D341Med (cell line): ENCODE results near the gene TAF1B.
A peak's percentile ranks its signal among the peaks of the same experiment; 100 is the strongest.

Experiments
- DNase-seq: peaks from one replicate; pipeline ENCODE4 v3.0.0; 2012; ENCODE audit warnings: low spot score

The TAF1B gene

DNA sequence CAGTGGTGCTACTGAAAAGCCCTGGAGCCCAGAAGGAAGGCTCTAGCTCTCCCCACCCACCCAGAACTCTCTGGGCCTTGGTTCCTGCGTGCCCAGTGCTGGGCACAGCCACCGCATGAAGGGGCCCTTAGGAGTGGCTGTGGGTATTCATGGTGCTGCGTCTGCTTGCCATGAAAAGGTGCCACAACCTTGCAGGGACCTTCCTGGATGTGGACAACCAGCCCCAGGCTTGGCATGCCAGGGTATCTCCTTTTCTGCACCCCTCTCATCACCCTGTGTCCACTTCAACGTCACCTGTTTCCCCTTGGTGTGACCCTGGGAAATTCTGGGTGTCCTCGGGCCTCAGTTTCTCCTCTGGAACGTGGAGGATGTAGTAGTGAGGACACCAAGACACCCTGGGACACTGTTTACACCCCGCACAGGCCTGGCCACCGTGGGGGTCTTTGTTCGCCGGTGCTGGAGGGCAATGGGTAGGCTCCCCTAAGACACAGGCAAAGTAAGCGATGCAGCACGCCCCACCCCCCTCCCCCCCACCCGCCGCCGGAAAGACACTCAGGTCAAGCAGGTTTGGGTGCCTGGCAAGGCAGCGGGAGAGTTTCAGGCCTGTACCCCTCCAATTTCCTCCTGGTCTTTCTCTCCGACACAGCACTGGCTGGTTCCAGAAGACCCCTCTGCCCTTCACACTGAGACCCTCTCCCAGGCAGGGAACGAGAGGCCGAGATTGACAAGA is 34.8 kb upstream of the TAF1B start:
- DNase-seq: no peak

DNA sequence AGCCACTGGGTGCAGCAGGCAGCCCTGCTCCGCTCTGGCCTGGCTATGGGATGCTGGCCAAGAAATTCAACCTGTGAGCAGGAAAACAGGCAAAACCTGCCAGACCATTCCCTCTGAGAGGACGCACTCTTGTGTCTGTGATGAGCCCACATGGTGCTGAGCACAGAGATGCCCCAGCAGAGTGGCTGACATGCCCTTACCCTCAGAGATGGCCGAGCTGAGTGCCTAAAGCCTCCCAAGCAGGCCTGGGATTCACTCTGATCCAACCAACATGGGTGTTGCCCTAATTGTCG is 34.3 kb upstream of the TAF1B start:
- DNase-seq: no peak

DNA sequence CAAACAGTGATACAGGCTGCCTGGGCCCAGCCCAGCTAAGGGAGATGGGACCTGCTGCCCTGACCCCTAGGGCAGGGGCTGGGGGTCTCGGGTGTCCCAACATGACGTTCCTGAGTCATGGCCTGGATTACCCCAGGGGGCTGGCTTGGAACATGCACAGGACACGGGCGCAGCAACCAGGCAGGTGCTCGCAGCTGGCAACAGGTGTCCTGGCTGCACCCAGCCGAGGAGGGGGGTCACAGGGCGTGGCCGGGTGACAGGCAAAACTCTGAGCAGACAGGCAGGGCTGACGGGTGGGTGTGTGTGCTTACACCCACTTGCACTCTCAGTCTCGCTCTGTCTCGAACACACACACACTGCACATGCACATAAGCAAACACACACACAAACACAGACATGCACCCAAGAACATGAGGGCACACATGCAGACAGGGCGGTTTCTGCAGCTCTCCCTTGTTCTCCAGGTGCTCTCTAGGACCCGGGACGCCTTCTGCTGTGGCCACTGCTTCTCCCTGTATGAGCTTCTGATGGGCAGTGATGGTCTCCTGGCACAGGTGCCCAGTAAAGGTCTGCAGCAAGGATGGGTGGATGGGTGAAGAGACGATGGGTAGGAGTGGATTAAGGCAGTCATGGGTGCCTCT is 33.7 kb upstream of the TAF1B start:
- no peak for DNase-seq

DNA sequence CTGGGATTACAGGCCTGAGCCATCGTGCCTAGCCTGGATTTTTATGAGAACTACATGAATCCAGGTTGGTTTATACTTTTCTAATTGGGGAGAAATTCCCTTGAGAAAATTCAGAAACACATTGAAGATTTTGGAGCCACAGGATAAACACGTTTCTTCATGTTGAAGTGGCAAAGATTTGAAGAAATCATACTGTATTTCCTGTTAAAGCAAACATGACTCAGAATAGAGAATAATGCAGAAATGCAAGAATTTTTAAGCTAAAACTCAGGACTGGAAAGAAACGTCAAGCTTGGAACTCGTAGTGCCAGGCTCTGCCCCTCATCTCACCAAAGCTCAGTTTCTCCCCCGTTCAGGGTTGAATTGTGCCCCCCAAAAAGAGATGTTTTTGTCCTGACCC is 32.1 kb upstream of the TAF1B start:
- no peak for DNase-seq

DNA sequence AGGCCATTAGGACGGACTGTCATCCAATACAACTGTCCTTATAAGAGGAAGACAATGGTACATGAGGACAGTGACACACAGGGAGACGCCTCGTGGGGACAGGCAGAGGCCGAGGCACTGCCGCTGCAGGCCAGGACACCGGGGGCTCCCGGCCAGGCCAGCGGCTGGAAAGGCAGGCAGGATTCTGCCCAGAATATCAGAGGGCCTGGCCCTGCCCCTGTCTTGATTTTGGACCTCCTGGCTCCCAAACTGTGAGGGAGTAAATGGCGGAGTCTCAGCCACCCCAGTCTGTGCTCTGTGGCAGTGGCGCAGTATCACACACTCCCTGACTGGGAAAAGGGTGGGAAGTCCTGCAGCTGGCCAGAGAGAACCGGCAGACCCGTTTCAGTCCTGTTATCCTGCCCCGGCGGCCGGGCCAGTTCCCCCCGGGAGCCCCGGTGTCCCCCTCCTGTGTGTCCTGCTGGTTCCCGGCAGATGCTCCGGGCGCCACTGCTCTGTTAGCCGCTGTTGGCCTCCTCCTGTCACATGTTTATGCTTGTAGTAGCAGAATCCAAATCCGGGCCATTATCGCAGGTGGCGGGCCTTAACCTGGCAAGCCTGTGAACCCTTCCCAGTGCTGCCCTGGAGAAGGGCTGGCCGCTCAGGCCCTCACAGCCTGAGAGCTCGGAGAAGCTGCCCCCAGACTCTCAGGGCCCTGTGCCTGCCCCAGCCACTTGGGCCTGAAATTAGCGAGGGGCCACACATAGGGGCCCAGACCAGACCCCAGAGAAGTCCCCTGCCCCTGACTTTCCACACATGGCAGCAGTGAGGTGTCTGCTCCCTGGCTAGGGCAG is 31.4 kb upstream of the TAF1B start:
- peak; percentile 24 for DNase-seq

DNA sequence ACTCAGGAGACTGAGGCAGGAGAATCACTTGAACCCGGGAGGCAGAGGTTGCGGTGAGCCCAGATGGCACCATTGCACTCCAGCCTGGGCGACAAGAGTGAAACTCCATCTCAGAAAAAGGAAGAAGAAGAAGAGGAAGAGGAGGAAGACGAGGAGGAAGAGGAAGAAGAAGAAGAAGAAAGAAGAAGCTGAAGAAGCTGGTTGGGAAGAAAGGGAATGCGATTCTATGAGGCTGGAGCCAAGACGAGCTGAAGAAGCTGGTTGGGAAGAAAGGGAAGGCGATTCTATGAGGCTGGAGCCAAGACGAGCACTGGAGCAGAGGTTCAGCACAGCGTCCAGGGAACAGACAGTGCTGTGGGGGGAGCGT is 30.3 kb upstream of the TAF1B start:
- DNase-seq: no peak

DNA sequence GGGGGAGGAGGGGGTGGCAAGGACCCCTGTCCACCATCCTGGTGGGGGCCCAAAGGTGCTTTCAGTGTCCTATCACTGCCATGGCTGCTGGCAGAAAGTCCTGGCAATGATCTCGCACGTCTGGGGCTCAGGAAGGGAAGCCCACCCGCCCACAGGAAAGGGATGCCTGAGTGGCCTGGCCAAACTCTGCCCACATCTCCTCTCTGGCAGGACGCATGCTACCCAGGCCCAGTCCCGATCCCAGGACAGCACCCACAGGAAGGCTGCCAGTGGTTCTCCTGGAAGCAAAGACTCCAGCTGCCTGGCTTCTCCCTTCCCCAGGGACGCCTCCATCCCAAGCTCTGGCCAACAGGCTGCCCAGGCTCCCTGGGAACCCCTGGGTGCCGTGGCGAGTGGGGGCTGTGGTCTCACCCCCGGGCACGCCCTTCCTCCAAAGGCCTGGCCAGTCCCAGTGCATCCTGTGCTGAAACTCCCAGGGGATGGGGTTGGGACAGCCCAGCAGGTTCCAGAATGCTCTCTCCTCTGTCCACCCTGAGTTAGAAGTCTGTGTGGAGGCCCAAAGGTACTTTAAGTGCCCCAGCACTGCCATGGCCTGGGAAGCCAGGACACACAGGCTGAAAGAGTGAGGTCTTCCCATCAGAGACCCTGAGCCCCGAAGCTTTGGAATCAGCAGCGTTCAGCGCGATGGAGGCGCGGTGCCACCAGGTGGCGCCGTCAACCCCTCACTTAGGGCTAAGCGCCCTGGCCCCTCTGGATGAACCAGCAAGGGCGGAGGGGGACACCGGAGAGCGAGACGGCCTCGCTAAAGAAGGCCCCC is 29.8 kb upstream of the TAF1B start:
- peak; percentile 89 for DNase-seq

DNA sequence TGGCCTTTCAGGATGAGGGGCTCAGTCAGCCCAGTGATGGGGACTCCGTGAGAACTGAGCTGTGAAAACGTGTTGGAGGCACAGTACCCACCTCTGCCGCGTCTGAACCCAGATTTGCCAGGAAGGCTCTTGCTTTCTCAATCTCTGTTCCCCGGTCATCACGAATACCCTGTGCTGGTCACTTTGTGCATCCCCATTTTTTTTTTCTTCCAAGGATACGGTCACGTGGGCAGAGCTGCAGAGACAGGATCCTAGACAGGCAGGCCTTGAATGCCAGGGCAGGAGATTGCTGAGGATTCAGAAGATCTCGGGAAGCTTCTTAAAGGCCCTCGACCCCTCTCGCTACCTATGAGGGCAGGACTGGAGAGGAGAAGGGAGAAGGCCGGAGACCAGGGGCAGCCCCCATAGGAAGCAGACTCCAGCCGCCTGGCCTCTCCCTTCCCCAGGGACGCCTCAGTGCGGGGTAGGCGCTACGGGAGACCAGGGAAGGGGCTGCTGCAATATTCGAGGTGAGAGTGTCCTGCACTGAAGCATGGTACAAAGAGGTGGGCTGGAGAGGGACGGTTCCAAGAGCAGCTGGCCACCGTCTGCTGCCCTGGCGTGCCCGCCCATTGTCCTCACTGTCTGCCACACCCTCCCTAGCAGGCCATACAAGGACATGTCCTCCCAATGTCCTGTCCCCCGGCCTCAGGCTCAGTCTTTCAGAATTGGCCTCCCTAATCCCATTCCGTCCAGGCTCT is 29.0 kb upstream of the TAF1B start:
- peak; percentile 21 for DNase-seq

DNA sequence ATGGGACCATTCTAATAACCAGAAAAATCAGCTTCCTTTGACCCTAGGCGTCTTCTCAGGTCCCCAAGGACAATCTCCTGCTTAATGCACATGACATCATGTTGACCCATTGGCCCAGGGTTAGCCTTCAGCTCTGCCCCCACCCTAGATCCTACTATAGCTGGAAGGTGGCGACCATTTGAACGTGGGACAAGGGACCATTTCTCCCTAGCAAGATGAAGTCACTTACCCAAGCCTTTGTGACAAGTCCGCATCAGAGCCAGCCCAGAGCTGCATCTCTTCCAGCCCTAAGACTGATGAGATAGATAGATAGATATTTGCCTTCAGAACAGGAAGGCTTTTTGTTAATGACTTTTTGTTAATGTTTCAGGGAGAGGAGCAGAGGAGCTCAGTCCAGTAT is 28.2 kb upstream of the TAF1B start:
- DNase-seq: no peak

DNA sequence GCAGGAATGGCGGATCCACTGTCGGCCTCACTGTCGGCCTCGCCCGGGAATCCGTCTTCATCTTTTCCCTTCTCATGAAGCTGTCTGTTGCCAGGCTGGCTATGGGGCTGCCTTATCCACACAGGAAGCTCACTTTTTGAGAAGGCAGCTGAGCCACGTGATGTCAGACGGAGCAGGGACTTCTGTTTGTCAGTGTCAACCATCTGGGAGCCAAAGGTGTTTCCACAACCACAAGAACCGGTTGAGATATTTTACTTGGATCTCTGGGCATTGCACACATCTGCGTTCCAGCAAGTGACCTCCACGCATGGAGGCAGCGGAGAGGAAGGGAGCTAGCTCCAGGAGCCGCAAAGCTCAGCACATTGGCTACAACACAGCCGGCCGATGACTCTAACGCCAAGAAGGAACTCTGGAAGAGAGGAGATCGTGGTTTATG is 27.4 kb upstream of the TAF1B start:
- no peak for DNase-seq

DNA sequence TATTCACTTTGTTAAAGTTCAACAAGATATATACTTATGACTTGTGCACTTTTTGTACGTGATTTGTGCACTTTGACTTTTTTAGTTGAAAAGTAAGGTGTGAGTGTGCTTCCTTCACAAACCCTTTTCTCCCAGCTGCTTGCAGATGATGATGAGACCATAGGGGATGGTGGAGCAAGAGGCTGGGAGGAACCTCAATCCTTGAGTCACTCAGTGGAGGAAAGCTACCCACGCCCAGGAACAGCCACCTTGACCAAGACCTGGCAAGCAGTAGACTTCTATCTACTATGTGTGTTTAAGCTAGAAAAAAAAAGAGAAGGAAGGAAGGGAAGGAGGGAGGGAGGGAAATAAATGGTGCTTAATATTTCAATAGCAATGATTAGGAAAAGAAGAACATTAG is 25.2 kb upstream of the TAF1B start:
- no peak for DNase-seq

DNA sequence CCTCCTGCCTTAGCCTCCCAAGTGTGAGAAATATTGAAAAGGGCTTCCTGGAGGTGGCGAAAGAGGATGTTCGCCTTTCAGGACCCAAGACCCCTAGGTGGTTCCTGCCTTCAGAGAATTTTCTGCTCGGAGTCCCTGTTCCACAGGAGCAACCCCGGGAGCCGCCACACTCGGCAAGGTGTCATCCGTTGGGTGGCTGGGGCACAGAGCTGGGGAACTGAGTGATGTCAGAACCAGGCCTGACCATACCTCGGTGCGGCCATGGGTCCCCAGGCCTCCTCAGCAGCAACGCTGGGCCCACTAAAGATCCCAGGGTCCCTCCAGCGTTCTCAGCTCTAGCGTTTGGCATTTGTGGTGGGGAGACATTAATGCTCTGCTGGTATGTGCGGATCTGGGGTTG is 23.7 kb upstream of the TAF1B start:
- DNase-seq: no peak

DNA sequence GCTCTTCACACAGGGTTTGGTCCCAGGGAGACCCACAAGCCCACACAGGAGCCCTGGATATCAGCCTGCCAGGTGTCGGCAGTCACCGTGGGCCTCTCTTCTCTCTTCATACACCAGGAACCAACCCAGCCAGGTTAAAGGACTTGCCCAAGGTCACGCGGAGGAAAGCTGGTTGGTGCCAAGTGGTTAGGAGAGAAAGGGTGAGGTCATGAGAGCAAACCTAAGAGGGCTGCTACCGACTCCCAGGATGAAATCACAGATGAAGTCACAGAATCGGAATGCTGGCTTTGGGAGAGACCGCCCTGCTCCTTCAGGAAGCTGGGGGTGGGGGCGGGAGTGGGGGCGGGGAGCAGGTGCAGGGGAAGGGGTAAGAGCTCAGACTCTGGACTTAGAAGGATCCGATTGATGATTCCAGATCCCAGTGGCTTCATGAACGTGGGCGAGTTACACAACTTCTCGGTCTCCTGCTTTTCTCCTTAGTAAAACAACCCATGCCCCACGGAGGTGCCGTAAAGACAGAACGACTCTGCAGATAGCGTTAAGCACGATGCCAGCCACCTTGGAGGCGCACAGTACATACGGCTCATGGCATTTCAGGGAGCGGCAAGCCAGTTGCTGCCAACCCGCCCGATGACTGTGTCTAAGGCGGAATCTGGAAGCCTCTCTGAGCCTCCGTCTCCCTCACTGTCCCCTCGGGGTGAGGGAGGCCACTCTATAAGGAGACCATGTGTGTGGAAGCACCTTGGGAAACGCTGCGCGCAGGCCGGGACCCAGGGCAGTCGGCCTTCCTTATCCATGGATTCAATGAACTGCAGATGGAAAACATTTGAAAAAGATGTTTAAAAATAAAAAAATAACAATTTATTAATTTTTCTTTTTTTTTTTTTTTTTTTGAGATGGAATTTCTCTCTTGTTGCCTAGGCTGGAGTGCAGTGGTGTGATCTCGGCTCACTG is 23.0 kb upstream of the TAF1B start:
- DNase-seq: no peak

DNA sequence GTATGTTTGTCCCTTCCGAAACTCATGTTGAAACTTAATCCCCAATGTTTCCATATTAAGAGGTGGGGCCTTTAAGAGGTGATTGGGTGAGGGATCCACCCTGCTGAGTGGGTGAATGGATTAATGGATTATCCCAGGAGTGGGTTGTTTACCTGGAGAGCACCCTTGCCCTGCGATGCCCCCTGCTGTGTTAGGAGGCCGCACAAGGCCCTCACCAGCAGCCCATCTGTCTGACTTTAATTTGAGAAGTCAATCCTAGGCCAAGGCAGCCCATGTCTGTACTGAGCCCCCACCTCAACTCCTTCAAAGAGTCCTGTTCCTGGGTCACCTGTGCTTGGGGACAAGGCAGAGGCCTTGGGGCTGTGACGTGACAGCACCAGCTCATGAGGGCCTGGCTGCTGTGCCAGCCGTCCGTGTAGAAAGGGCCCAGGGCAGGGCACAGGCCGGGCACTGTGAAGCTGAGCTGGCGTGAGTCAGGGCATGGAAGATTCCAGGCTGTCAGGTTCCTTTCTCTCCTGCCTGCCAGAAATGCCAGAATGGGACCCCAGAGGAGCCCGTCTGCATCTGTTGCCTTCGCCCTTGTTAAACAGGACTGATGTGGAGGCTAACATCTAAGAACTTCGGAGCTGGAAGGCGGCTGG is 21.3 kb upstream of the TAF1B start:
- DNase-seq: peak; percentile 36

DNA sequence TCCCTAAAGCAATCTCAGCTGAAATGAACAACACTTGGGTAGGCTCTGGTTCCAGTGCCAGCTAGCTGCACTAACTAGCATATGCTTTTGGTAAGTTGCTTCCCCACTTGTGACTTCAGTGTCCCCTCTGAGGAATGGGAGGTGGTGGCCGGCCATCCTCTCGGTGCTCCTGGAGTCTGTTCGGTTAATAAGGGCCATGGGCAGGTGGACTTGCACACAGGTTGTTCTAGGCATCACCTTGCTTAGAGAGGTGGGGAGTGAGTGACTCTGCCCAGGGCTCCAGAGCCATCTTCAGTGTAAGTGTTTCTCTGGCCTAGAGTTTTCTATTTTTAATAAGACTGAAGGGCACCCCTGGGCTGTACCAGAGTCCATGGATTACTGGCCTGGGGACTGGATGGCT is 18.8 kb upstream of the TAF1B start:
- DNase-seq: no peak

DNA sequence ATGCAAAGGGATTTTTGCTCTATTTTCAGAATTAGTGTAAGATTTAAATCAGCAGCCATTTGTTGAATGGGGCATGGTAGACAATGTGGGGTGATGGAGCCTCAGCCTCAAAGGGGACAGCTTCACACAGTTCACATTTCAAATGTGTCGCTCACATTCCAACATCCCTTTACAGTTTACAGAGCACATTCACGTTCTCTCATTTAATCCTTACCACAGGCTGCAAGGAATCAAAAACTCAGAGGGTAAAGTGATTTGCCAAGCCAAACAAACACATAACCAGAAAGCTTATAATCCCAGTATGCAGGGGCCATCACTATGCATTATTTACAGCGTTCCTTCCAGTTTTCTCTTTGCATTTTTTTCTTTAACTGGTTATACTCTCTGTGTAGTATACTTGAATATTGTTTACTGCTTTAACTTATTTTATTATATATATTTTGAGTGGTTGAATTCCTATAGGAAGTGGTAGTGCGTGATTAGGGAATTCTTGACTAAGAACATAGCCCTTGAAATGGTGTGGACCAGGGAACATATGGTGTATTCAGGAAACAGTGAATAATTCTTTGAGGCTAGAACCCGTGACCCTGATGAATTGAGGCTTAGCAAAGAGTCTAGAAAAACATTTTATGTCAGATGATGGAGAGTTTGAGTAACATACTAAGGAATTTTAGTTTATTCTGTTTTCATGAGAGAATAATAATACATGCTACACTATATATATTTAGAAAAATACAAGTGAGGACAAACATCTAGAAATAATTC is 18.1 kb upstream of the TAF1B start:
- DNase-seq: no peak

DNA sequence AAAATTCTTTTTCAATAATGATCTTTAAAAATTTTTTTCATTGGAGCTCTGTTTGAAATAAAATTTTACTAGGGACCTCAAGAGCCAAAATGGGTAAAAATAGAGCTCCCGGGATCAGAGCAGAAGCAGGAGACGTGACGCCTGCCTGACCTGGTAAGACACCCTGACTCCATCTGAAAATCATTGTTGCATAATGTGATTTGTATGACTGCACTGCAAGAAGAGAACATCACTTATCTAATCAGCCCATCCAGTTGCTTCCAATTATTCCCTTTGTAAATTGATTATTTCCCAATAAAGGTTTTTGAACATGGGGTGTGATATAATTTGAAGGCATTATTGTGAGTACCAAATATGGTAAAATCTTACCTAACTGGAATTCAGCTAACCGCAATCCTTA is 17.1 kb upstream of the TAF1B start:
- no peak for DNase-seq

DNA sequence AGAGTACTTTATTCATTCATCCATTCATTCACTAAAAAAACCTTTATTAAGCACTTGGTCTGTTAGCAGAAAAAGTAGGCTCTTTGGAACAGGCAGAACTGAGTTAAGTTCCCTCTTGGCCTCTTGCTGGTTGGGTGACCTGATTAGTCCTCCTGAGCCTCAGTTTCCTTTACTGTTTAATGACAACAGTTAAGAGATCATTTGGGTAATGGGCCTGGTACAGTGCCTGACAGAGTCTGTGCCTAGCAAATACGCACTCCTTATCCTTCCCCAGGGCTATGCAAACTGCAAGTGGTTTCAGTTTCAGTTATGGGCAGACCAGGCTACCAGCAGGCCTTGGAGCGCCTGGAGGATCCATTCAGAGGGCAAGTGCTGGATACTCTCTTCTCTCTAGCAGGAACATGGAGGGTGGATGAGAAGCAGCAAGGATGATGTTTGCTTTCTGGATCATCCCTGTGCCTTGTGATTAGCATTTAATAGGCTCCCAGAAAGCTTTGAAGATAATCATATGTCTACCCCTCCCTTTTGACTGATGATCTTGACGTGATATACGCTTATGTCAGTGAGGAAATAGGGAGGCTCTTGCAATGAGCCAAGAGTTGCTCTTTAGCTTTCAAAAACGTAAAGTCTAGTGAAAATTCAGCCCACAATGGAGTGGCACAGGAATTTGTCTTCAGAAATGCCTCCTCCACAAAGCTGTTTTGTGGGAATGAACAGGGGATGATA is 12.4 kb upstream of the TAF1B start:
- DNase-seq: no peak

DNA sequence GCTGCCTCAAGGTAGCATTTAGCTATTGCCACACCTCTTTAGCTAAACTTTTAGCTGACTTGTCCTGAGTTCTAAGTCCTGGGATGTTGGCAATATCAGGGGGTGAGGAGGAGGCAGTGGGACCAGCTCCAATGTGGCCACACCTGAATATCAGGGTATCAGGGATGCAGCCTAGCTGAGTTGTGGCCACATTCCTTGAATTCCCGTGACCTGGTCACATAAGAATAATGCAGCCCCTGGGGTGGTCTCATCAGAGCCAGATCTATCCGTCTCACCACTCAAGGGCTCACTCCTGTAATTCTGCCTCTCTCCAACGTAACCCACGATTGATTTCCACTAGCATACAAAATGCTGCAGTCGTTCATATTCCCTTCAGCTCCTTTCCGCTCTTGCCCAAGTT is 11.6 kb upstream of the TAF1B start:
- DNase-seq: no peak
